ENCODE results near the gene ABLIM2.

ABLIM2 gene

DNA sequence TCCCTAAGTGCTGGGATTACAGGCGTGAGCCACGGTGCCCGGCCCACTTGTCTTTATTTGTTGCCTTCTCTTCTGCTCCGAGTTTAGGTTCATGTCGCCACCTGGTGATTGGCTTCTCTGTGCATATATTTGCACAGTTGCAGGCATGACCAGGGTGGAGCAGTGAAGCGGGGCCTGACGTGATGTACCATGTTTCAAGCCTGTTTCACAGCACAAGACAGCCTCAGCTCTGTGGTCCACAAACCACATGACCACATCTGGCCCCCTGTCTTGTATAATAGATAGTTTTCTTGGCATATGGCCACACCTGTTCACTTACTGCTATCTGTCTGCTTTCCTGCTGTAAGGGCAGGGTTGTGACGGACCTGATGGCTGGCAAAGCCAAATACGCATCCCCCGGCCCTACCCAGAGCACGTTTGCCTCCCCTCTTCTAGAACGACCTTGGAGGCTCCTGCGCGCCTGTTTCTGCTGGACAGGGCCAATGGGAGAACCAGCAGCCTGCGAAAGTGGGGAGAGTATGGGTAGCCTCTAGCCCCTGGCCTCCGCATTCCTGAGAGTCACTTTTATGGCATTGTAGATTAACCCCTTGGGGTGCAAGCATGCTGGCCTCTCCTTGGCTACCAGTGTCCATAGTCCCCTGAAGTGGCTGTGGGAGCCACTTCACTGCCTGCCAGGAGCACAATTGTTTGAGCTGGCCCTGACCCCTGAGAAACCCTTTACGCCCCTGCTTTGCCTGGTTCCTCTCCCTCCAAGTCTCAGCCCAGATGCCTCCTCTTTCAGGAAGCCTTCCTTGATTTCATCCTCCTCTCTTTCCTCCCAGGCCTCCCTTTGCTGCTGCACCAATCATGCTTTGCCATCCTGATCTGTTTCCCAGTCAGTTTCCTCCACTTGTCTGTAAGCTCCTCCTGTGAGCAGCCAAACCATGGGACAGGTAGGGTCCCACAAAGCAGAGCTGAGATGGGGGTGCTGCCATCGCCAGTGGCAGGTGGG is 34.4 kb upstream of the ABLIM2 start:
- no peak for DNase-seq (ENCODE audit: low read depth, low spot score)

DNA sequence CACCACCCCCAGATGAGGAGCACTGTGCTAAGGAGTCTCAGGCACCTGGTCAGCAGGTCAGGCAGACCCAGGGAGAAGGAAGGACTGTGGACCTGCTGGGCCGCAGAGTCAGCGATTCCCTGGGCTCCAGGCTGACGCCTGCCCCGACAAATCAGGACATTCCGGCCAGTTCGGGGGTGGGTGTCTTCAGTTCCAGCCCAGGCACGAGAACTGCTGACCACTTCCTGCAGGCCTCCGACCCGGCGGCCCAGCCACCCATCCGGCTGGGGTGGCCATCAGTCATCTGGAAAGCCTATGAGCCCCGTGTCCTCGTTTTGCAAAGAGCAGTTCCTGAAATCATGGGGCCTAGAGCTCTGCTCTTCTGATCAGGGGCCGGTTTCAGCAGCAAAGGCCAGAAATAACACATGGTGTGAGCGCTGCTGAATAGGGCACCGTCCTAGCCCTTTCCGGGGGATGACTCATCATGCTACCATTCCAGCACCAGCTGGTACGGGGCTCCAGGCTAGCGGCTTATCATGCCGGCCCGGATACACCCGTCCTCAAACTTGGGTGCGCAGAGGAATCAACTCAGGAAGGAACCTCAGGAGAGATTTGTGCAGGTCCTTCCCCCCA is 32.6 kb upstream of the ABLIM2 start:
- no peak for DNase-seq (ENCODE audit: low read depth, low spot score)

DNA sequence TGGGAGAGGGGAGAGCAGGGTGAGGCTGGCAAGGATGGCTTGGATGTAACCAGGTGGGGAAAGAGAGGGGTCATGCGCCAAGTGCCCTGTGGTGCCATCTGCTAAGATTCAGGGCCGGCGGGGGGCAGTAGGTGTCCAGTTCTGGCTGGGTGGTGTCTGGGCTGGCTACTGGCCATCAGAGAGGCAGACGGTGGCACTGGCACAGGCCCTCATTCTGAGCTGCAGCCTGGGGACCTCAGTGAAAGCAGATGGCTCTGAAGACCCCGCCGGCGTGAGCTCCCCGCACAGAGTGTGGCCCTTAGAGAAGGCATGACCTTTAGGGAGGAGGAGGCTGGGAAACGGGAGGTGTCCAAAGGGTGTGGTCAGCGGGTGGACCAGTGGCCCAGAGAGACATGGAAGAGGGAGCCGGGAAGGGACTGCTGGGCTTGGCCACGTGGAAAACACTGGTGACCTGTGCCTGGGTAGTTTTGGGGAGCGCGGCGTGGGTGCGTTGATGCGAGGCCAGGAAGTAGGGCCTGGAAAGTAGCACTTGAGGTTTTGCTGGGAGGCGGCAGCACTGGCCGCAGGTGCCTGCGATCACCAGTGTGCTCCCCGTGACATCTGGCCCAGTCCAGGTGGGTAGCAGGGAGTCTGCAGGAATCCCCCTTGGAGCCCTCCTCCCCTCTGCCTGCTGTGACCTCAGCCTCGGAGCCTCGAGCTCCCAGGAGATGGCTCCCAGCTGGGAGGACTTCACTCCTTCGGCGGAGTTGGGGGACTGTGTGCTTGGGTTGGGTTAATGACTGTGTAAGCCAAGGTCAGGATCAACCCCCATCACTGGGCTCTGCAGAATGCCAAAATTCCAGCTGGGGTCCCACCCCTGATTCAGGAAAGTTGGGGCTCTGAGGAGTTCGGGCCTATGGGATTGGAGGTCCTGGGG is 31.2 kb upstream of the ABLIM2 start:
- no peak for DNase-seq (ENCODE audit: low read depth, low spot score)

DNA sequence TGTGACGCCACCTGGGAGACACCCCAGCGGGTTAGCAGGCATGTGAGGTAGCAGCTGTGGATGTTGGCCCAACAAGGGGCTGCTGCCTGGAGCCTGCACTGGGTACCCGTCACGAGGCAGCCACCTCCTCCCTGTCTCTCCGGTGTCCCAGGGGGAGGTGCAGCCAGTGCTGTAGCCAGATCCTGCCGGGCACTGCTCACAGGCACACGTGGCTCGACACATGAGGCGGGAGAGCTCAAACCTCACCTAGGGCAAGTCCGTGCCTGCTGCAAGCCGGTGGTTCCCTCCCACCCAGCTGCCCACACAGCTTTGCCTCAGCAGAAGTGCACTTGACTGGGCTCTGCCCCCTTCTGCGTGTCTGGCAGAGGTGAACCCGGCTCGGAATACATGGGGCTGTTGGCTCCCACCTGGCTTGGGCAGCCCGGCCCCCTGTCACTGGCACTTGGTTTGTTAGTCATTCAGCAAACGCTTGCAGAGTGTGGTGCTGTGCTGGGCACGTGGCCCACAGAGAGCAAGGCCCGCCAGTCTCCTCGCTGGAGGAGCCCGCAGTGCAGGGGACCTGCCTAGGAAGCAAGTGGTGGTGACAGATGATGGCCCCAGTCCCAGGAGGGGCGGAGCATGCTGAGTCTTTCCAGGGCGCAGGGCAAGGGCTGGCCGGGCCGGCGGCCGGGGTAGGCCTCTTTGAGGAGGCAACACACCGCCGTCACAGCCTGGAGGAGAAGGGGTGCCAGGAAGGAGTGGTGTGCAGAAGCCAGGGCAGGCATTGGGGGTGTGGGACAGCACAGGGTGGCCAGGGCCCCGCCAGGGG is 30.3 kb upstream of the ABLIM2 start:
- DNase-seq (ENCODE audit: low read depth, low spot score) = no peak

DNA sequence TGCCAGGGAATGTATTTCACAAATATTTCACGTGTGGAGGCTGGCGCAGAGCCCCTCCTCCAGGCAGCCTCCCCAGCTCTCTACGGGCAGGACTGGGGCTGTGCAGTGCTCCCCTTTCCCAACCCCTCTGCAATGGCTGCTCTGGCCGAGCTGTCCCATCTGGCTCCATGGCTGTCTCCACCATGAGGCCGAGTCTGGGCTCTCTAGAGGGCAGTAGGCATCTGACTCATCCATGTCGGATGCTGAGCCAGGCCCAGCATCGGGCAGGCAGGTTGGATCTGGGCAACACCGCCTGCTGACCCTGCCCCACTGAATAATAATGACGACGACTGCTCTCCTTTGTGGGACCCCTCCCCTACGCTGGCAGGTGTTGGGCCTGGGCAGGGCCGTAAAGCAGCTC is 29.5 kb upstream of the ABLIM2 start:
- DNase-seq (ENCODE audit: low read depth, low spot score) = no peak

DNA sequence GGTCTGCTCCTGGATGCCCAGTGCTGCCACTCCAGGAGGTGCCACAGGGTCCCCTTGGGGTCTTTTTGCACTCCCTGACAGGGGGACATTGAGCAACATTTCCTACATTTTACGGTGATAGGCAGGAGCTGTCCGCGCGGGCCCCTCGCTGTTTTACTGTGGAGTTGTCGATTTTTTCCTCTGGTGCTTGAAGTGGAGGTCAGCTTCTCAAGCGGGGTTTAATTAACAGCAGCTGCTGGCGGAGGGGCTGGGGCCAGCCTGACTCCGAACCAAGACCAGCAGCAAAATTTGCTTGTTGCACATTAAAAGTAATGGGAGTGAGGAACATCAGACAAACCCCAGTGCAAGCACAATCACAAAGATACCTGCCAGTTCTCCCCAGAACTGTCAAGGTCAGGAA is 27.3 kb upstream of the ABLIM2 start:
- no peak for DNase-seq (ENCODE audit: low read depth, low spot score)

DNA sequence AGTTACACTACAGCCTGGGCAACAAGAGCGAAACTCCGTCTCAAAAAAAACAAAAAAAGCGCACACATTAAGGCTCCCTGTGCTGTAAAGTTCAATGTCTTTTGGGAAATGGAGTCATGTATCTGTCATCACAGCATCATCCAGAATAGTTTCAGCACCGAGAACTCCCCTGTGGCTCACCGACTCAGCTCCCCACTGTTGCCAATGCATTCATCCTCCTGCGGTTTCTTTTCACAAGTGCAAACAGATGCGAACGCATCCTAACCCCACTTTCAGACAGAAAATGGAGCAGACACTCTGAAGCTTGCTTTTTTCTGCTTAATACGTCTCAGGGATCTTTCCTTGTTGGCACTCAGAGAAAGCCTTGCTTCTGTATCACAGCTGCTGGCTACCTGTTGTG is 26.7 kb upstream of the ABLIM2 start:
- no peak for DNase-seq (ENCODE audit: low read depth, low spot score)

DNA sequence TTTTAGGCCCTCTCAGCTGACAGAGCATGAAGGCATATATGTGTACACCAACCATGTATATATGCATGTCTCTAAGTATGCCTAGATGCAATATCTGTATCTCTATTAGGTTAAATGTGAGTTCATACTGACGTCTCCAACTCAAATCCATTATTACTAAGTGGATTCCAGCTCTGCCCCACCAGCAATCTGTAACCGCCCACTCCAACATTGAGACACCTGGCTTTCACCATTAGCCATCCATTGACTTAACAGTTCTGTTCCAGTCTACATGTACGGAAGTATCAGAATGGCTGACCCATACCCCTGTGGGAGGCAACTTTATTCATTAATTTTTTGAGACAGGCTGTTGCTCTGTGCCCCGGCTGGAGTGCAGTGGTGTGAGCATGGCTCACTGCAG is 25.4 kb upstream of the ABLIM2 start:
- DNase-seq (ENCODE audit: low read depth, low spot score) = no peak

DNA sequence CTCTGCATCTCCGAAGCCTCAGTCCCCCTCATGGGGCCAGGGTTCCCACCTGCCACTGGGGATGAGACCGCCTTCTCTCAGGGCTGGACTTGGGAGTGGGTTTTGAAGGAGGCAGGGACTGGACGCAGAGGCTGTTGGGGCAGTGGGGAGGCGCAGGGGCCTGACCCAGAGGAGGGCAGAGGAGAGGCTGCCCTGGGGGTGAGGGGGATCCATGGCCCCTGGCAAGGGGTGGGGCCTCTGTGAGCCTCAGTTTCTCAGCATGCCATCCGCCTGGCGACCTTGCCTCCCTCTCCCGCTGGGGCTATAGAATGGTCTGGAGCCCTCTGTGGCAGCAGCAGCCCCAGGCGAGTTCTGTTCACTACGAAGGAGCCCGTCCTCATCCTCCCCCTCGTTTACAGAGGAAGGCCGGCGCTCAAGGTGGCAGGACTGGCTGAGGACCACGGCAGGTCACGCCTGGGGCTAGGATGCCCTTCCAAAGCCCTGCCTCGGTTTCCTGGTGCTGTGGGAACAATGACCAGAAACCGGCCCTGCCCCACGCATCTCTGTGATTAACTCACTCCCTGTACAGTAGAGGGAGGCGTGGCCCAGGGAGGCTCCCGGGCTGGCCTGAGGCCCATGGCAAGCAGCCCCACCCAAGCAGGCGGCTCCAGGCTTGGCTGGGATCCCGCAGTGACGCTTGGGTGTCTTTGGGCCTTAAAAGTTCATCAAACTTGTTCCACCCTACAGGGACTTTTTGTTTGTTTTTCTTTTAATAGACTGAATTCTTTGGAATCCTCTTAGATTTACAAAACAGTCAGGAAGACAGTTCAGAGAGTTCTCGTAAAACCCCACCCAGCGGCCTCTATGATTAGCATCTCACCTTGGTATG is 24.5 kb upstream of the ABLIM2 start:
- no peak for DNase-seq (ENCODE audit: low read depth, low spot score)

DNA sequence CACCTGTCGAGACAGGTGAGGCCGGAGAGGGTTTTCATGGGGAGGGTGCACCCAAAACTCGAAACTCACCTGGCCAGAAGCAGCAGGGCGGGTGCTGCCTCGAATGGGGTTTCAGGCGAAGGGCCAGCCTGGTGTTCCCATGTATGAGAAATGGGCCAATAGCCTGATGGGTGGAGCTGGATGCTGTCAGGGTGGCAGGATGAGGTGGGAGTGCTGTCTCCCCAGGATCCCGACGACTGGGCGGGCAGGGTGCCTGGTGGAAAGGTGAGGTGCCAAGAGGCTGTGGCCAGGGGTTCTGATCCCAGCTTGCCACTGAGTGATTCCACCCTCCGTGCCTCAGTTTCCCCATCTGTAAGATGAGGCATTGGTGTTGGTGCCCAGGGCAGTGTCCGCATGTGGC is 23.7 kb upstream of the ABLIM2 start:
- DNase-seq (ENCODE audit: low read depth, low spot score) = no peak

DNA sequence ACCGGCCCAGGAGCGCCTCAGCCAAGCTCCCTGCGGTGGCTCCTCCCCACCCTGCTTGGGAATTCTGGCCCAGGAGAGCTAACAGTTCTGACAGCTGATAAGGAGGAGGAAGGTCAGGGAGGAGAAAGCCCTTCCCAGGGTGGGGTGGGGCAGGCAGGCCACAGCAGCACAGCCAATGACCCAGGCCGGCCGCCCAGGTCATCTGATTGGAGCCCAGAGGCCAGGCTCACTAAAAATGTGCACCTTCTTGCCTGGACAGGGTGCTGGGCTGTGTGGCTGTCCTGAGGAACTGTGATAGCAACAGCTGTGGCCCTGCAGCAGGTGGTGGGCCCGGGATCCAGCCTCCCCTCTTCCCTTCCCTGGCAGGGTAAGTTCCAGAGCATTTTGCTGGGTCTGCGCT is 23.2 kb upstream of the ABLIM2 start:
- DNase-seq (ENCODE audit: low read depth, low spot score) = no peak

DNA sequence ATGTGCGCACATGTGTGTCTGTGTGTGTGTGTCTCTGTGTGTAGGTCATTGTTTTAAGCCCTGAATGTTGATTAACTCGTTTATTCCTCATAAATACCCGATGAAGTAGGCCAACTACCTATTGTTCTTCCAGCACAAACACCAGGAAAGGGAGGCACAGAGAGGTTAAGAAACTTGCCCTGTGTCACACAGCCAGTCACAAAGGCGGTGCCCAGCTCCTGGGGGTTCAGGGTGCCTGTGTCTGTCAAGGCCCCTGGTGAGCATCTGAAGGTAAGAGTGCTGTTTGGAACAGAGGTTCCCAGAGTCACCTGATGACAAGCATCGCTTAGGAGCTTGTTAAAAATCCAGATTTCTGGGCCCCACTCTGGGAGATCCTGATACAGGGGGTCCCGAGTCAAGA is 22.5 kb upstream of the ABLIM2 start:
- DNase-seq (ENCODE audit: low read depth, low spot score) = no peak

DNA sequence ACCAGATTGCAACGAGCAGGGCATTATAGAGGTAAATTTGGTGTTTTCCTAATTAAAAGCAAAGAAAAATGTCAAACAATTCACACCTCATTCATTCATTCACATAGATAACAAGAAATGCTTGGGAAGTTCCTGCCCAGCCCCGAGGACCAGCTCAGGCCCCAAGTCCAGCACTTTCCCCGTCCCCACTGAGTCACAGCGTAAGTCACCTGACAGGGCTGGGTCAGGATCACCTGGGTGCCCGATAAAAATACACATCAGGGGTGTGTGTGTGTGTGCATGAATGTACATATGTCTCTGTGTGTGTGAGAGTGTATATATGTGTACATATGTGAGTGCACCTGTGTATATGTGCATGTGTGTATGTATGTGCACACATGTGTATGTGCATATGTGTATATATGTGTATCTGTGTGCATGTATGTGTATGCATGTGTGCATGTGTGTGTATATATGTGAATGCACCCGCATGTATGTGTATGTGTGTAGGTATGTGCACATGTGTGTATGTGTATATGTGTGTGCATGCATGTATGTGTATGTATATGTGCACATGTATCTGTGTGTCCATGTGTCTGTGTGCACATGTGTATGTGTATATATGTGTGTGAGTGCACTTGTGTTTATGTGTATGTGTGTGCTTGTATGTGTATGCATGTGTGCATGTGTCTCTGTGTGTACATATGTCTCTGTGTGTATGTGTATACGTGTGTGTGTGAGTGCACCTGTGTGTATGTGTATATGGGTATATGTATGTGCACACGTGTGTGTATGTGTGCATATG is 21.9 kb upstream of the ABLIM2 start:
- DNase-seq (ENCODE audit: low read depth, low spot score) = no peak

DNA sequence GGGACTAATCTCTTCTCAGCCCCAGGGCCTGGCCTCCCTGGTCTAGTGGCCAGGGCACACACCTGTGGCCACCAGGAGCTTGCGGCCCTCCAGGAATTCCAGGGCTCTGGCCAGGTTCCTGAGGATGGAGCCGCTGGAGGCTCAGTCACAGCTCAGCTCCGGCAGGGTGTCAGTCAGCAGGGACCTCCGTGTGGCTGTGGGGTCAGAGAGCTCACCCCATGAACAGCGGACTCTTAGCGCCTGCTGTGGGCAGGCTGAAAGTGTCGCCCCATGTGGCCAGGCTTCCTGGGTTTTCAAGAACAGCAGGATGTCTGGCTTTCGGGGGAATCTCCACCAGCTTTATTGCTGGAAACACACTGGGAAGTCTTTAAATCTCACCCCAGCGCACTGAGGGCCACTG is 21.2 kb upstream of the ABLIM2 start:
- DNase-seq (ENCODE audit: low read depth, low spot score) = no peak

DNA sequence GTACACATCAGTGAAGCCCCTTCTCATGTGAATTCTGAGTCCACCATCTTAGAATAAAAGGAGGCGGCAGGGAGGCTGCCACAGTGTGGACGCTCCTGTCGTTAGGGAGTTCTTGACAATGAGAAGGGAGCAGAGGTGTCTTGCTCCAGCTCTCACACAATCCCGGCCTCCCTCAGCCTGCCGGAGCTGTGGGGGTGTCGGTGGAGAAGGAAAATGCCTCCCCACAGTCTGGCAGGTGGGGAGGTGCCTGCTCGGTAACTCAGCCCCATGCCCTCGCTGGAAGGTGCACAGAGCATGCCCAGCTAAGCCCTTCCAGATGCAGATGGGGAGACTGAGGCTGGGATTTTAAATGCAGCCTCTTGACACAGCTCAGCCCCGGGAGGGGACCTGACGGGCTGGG is 20.5 kb upstream of the ABLIM2 start:
- no peak for DNase-seq (ENCODE audit: low read depth, low spot score)

DNA sequence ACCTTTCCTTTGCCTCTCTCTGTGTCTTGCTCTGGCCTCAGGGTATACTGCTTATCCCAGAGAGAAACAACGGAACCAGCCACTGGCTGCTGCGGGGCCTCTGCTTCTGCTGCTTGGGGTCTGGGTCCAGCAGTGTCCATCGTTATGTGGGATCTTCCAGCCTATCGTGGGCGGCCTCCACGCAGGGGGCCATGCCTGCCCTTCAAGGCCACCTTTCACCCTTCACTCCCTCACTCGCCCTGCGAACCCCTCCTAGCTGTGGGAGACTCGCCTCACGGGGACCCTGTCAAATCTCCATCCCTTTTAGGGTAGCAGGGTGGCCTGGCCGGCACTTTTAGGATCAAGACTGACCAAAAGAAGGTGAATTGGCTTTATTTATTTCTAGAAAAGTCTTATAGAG is 19.3 kb upstream of the ABLIM2 start:
- DNase-seq (ENCODE audit: low read depth, low spot score) = no peak

DNA sequence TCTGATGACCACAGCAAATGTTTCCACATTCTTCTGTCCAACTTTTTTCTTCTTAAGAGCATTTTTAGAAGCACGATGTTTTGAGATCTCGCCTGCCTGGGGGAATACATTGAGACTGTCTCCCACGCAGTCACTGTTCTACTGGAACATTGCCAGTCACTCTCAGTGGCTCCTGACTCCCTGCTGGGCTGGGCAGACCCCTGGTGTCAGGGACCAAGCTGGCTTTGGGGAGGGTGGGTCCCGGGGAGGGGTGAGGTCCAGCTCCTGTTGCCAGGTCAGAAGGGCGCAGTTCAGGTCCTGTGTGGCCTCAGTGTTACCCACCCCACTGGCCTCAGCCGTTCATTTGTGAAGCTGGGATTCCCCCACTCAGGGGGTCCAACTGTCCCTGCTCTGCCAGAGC is 18.9 kb upstream of the ABLIM2 start:
- DNase-seq (ENCODE audit: low read depth, low spot score) = no peak

DNA sequence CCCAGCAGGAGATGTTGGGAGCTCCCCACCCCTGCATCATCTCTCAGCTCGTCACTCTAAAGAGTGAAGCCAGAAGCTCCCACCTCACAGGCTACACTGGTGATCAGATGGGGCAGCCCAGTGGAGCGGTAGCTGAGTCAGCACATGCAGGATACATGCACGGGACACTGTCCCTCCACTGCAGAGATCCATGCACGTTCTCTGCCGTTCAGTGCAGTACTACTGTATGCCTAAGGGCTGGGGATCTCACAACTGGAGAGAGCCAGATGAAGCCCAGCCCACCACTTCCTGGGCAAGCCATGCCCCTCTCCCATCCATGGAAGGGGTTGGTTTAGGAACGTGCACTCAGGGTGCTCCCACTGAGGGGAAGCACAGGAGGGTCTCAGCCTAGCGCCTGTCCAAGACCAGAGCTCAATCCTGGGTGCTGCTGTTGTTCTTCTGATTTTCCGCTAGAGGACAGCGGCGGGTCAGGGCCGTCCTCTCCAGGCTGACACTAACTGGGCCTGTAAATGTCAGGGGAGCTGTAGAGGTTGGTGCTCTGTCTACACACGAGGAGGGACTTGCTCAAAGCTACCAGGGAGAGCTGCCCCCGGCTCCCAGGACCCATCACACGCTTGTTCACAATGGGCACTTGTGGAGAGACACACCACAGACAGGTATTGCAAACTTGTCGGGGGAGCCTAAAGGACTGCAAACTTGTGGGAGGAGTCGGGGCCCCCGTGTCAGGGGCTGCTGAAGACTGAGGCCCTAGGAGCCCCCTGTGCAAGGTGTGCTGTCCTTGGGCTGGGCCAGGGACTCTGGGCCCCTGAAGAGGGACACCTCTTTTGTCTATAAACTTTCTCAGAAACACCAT is 18.2 kb upstream of the ABLIM2 start:
- DNase-seq (ENCODE audit: low read depth, low spot score) = peak; percentile 25

DNA sequence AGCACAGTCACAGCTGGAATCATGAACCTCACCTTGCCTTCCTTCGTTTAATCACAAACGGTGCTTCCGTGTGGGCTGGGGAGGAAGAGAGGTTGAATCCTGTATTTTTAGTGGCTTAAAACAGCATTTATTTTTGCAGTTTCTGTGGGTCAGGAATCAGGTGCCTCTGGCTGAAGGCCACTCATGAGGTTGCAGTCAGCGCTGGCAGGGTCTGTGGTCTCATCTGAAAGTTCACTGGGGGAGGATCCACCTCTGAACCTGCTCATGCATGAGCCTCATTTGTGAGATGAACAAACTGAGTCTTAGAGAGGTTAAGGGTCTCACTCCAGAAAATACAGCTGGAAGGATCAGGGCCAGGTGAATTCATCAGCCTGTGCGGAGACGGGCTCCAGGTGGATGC is 17.1 kb upstream of the ABLIM2 start:
- no peak for DNase-seq (ENCODE audit: low read depth, low spot score)
